ENCODE results near the gene RCBTB2. TPM values are rescaled to one million over a fixed set of nuclear protein-coding genes. Genes with fewer than 3 reads are reported as not detected.

Gene RCBTB2
- total RNA-seq, 1 donor from 2014 or later, result 4.3 TPM

- Mint-ChIP-seq H3K9me3 (ENCODE audit: unreplicated experiment) (no peaks in the 10 kb centered on the region), H3K4me3 (ENCODE audit: unreplicated experiment) (no peak overlapping the region), H3K27ac (ENCODE audit: unreplicated experiment) (no peak overlapping the region), H3K36me3 (ENCODE audit: low read depth, unreplicated experiment) (no peaks in the 10 kb centered on the region), H3K4me1 (ENCODE audit: low read depth, unreplicated experiment) (no peaks in the 10 kb centered on the region), H3K27me3 (ENCODE audit: low read depth, unreplicated experiment) (no peaks in the 10 kb centered on the region)
- TF ChIP-seq EZH2 (IDR thresholded peaks at IDR 0.05; ENCODE audit: insufficient read depth, low read length), result no peak
- no peak for TF ChIP-seq CTCF (IDR thresholded peaks at IDR 0.05; ENCODE audit: insufficient read depth, low read depth, low read length)
- no peak overlapping the region for H3K27ac ChIP-seq (ENCODE audit: low read depth, low read length)
- H3K36me3 ChIP-seq (ENCODE audit: insufficient read depth, low read length), result no peaks in the 10 kb centered on the region
- H3K27me3 ChIP-seq (ENCODE audit: insufficient read depth, low read length), result no peaks in the 10 kb centered on the region
- H3K4me2 ChIP-seq (ENCODE audit: low read length), result no peak overlapping the region
- H4K20me1 ChIP-seq (ENCODE audit: insufficient read depth, low read length), result no peaks in the 10 kb centered on the region
- H3K79me2 ChIP-seq (ENCODE audit: insufficient read depth, low read length), result no peaks in the 10 kb centered on the region
- H3K4me1 ChIP-seq (ENCODE audit: insufficient read depth, low read length), result no peaks in the 10 kb centered on the region
- no peak overlapping the region for H3K4me3 ChIP-seq (ENCODE audit: insufficient read depth, low read depth, low read length)
- H3K9ac ChIP-seq (ENCODE audit: low read length), result no peak overlapping the region
- FAIRE-seq, result no peak
- H3K9me3 ChIP-seq (ENCODE audit: insufficient read depth, low read depth, low read length), result no peaks in the 10 kb centered on the region
- no peak for DNase-seq (ENCODE audit: low read depth)
- H2AFZ ChIP-seq (ENCODE audit: low read depth, low read length), result no peak overlapping the region
Observed at GRCh38 chr13:48542138-48542537, 9.3 kb upstream of the RCBTB2 start.

- no peaks in the 10 kb centered on the region for H3K4me1 Mint-ChIP-seq (ENCODE audit: low read depth, unreplicated experiment)
- no peak overlapping the region for H3K4me2 ChIP-seq (ENCODE audit: low read length)
- no peaks in the 10 kb centered on the region for H3K36me3 ChIP-seq (ENCODE audit: insufficient read depth, low read length)
Observed at GRCh38 chr13:48539550-48539949, 6.7 kb upstream of the RCBTB2 start.

More at GRCh38 chr13:48539550-48539949, 6.7 kb upstream of the RCBTB2 start:
- Histone ChIP-seq H3K9me3 (ENCODE audit: insufficient read depth, low read depth, low read length) (no peaks in the 10 kb centered on the region), H3K4me1 (ENCODE audit: insufficient read depth, low read length) (no peaks in the 10 kb centered on the region), H4K20me1 (ENCODE audit: insufficient read depth, low read length) (no peaks in the 10 kb centered on the region), H3K27ac (ENCODE audit: low read depth, low read length) (no peak overlapping the region), H3K79me2 (ENCODE audit: insufficient read depth, low read length) (no peaks in the 10 kb centered on the region), H3K9ac (ENCODE audit: low read length) (no peak overlapping the region), H2AFZ (ENCODE audit: low read depth, low read length) (no peak overlapping the region), H3K27me3 (ENCODE audit: insufficient read depth, low read length) (no peaks in the 10 kb centered on the region), H3K4me3 (ENCODE audit: insufficient read depth, low read depth, low read length) (no peak overlapping the region)
- TF ChIP-seq EZH2 (IDR thresholded peaks at IDR 0.05; ENCODE audit: insufficient read depth, low read length) (no peak), CTCF (IDR thresholded peaks at IDR 0.05; ENCODE audit: insufficient read depth, low read depth, low read length) (no peak)
- FAIRE-seq, result no peak
- Mint-ChIP-seq H3K36me3 (ENCODE audit: low read depth, unreplicated experiment) (no peaks in the 10 kb centered on the region), H3K27me3 (ENCODE audit: low read depth, unreplicated experiment) (no peaks in the 10 kb centered on the region), H3K9me3 (ENCODE audit: unreplicated experiment) (no peaks in the 10 kb centered on the region), H3K27ac (ENCODE audit: unreplicated experiment) (no peak overlapping the region), H3K4me3 (ENCODE audit: unreplicated experiment) (no peak overlapping the region)
- no peak for DNase-seq (ENCODE audit: low read depth)
